HG03066 (cell line): ENCODE results near the gene ZNF726.
"Not testable (repeated sequence)": the region's sequence is repeated elsewhere in the genome, so short reads cannot be mapped to it uniquely, and the experiment has no call there.

ENCODE experiments used
- ATAC-seq: cut with Tn5 transposase; IDR thresholded peaks from one replicate; pipeline ENCODE4 v1.9.1; 2021; ENCODE audit warnings: low read depth; ENCODE audit not compliant: unreplicated experiment

Gene ZNF726

DNA sequence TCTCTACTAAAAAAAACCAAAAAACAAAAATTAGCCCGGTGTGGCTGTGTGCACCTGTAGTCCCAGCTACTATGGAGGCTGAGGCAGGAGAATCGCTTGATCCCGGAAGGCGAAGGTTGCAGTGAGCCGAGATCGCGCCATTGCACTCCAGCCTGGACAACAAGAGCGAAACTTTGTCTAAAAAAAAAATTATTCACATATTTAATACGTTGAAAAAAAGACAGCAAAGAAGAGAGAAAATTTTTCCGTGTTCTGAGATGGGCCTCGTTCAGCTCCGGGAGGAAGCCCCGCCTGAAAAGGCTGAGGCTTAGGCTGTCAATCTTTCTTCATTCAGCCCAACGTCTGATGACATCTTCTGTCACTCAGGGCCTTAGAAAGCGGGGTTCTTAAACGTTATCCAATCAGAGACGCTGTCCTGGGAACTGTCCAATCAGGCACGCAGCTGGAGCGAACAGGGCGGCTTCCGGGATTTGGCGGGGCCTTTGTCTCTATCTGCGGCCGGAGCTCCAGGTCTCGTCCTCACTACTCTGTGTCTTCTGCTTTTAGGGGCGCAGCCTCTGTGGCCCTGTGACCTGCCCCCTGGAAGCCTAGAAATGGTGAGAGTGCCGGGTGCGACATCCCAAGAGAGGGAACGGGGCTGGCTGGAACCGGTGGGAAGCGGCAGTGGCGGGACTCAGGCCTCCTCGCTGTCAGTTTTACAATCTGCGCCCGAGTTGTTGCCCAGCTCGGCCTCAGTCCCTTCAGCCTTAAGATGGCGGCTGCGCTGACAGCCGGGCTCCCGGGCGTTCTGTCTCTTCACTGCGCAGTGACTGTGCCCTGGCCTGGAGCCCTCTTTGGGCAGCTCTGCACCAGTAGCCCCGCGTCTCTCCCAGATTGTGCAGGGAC is at the start of gene ZNF726:
Gene ZNF726 (plus strand): TSS at position 485 of the 885 bp plus-strand sequence. CDS start 109 bp downstream, at position 594.
- peak; percentile 97 for ATAC-seq

DNA sequence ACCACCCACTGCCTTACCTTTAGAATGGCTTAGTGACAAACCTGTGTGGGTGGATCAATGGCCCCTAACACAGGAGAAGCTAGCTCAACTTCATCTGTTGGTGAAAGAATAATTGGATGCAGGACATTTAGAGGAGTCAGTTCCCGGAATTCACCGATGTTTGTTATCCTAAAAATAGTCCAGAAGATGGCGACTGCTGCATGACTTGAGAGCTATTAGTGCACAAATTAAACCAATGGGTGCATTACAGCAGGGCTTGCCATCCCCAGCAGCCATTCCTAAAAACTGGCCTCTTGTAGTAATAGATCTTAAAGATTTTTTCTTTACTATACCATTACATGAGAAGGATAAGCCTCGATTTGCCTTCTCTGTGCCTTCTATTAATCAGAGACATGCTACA is 46.8 kb upstream of the ZNF726 start:
- ATAC-seq: no peak

DNA sequence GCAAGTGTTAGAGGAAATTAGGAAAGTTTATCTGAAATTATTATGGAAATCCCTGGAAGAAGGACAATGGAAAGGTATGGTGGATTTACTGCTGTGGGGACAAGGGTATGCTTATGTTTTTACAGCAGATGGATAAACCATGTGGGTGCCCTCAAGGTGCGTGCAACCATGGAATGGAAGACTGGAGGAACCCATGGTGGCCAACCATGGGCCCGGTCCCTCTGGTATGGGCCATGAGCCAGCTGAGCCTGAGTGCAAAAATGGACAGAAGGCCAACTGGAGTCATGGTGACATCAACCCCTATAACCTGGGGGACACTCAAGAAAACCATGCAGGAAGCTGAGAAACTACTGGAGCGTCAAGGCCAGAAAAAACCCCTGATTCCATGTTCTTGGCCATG is 46.1 kb upstream of the ZNF726 start:
- no peak for ATAC-seq

DNA sequence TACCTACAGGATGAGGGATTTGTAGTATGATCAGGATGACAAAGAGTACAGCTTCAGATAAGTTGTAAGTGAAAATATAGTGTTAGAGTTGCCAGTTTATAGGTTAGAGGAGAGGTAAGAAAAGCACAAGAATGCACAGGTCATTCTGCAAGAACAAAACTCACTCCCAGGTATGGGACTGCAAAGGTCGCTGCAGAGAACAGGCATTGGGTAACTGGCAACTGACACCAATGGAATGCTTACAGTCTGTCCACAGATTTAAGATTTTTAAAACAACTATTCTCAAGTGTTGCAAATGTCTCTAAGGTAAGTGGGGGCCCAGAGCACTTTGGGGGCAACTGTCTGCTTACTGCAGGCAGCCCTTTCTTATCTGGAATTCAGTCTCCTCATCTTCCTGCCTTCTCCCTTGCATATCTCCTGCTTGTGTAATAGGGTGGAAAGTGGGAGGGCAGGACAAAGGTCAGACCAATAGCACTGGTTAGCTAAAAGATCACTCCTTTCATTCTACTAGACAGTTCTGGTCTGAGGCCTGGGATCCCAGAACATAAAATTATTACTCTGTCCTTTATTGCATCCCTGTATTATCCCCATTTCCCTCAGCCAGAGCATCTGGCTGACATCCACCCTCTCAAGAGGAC is 42.3 kb upstream of the ZNF726 start:
- no peak for ATAC-seq

DNA sequence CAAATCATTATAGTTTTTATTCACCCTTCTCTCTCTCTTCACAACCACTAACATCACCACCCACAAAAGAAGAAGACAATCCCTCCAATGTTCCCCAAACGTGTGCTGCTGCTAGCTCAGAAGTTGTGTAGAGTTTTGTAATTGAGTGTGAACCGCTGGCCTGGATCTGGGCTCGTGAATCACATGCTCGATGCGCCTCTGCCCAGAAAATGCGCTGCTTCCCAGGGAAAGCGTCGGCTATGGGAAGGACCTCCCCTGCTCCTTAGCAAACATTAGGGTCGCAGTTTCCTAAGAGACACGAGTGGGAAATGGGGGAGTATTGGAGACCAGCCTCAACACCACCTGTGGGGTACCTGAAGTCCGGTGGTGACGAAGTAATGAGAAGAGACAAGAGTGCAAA is 38.4 kb upstream of the ZNF726 start:
- no peak for ATAC-seq

DNA sequence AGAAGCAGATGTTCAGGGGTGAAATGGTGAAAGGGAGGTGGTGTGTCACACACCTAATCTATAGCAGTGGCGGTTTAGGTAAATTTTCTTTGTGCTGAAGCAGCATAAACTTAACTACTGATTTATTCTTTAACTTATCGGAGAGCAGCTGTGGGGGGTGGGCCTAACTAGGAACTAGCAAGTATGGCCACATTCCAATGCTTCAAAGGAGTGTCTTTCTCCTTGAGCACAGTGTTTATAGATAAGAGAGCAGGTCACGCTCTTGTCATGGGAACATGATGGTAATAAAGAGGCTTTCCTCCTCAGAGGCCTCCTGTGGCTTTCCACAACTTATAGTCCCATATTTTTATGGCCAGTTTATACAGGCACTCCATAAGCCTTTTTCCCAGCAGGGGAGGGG is 37.9 kb upstream of the ZNF726 start:
- ATAC-seq: not testable (repeated sequence)

DNA sequence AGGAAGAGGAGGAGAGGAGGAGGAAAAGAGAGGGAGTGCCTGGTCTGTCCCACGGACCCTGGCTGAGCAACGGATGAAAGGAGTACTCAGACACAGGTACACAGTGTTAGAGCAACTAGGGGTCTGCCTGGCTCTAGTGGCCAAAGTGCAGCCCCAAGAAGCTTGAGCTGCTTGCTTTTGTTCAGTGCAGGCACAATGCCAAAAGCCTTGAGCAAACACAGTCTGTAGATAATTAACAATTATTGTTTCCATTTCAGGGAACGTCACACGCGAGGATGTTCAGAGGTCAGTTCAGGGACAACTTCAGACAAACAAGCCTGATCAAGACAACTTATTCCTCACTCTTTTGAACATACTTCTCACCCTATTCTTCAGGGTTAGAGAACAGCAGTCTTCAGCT is 32.2 kb upstream of the ZNF726 start:
- no peak for ATAC-seq

DNA sequence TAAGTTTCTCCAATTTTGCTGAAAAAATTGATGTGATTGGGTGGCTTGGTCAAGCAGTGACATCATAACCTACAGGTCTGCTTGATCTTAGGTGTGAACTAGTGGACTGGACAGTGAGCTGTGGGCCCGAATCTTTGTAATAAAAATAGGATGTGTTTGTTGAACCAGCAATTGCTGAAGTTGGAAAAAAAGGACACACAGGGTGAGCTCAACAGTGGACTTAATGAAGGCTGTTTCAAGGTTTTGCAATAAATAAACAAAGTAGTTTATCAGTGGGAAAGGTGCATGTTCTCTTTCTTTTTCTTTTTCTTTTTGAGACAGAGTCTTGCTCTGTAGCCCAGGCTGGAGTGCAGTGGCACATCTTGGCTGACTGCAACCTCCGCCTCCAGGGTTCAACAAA is 30.3 kb upstream of the ZNF726 start:
- no peak for ATAC-seq

DNA sequence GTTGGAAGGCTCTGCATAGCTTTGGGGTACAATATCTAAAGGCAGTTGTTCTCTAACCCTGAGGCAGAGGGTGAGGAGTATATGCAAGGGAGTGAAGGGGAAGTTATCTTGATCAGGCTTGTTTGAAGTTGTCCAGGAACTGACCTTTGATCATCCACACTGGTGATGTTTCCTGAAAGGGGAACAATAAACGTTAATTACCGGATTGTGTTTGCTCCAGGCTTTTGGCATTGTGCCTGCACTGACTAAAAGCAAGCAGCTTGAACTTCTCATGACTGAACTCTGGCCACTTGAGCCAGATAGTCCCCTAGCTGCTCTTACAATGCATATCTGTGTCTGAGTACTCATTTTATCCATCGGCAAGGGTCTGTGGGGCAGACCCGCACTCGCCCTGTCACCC is 27.0 kb upstream of the ZNF726 start:
- ATAC-seq: no peak

DNA sequence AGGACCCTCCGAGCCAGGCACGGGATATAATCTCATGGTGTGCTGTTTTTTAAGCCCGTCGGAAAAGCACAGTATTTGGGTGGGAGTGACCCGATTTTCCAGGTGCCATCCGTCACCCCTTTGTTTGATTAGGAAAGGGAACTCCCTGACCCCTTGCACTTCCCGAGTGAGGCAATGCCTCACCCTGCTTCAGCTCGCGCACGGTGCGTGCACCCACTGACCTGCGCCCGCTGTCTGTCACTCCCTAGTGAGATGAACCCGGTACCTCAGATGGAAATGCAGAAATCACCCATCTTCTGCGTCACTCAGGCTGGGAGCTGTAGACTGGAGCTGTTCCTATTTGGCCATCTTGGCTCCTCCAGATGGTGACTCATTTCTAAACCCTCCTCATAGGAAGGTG is 18.6 kb upstream of the ZNF726 start:
- ATAC-seq: not testable (repeated sequence)

DNA sequence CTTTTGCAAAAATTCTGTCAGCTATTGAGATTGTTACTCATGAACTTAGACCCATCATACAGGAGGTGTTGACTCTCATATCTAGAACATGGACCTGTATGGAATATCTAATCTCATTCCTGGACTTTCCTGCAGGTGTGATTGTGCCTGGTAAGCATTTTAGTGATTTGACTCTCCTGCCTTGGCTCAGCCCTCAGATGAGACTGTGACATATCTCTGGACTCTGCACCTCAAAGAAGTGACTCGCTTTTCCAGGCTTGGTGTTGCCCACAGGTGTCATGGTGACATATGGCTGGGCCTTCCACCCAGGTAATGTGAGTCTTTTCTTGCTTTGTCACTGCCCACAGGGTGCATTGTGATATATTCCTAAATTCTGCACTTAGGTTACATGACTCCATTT is 17.8 kb upstream of the ZNF726 start:
- ATAC-seq: no peak

DNA sequence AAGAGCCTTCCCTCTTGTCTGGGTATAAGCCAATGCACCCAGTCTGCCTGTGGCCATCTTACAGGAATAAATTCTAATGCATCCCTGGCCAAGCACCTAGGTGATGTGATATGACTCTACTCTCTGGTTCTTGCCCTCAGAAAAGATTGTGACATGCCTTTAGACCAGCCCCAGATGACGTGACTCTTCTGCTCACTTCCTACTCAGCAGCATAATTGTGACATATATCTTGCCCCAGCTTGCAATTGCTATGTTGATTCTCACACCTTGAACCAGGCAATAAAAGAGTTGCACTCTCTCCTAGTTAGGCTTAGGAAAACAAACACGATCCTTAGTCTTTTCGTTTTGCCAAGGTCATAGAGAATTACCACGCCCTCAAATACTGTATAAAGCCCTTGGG is 13.3 kb upstream of the ZNF726 start:
- ATAC-seq: no peak

DNA sequence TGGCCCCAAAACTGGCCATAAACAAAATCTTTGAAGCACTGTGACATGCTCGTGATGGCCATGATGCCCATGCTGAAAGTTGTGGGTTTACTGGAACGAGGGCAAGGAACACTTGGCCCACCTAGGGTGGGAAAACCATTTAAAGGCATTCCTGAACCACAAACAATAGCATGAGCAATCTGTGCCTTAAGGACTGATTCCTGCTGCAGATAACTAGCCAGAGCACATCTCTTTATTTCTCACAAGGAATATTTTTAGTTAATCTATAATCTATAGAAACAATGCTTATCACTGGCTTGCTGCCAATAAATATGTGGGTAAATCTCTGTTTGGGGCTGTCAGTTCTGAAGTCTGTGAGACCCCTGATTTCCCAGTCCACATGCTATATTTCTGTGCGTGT is 10.3 kb upstream of the ZNF726 start:
- no peak for ATAC-seq

DNA sequence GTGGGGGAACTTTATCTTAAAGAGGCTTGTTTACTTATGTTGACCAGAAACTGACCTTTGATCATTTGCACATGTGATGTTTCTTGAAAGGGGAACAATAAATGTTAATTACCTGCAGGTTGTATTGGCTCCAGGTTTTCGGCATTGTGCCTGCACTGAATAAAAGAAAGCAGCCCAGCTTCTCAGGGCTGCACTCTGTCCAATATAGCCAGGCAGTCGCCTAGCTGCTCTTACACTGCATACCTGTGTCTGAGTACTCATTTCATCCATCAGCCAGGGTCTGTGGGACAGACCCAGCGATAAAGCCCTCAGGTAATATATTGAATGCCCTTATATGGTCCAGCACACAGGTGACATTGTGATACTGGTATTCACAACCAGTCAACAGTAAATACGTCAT is 8.9 kb upstream of the ZNF726 start:
- no peak for ATAC-seq

DNA sequence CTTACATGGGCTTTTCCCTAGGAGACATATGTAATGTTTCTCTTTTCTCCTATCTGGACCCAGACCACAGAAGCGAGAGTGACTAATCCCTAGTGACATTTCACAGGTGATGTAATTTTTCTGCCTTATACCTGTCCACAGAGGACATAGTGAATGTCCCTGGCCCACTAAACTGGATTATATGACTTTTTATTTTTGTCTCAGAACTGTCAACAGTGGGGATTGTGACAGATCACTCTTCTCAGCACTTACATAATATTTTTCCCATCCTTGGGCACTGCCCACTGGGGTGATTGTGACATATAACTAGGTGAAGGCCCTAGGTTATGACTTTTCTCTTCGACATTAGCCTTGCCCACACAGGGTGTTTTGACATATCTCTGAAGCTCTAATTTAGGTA is 7.9 kb upstream of the ZNF726 start:
- ATAC-seq: no peak

DNA sequence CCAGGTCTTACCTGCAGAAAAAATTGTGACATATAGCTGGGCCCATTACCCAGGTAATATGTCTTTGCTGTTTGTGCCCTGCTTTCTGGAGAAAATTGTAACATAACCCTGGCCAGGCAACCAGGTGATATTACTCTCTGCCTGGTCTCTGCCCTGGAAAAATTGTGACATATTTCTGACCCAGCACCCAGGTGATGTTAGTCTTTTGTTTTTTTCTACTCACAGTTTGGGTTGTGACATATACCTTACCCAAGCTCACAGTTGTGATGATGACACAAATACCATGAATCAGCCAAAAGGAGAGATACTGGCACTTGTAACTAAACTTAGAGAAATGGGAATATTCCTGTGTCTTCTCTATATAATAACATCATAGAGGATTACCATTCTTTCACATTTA is 6.5 kb upstream of the ZNF726 start:
- ATAC-seq: no peak

DNA sequence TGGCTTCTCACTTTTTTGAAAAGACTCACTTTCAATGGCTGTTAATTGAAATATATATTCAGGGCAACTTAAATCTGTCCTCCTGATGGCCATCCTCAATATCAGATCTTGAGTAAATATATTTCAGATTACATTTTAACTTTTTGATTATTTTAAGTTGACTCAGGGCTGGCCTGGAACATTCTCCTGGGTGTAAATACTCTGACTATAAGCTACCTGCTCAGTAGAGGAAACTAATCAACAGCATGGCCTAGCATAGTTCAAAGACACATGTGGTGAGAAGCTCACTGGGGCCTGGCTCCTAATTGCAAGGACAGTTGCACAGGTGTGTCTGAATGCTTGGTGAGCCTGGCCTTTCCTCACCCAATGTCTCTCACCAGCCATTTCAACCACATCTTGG is 5.5 kb upstream of the ZNF726 start:
- no peak for ATAC-seq

DNA sequence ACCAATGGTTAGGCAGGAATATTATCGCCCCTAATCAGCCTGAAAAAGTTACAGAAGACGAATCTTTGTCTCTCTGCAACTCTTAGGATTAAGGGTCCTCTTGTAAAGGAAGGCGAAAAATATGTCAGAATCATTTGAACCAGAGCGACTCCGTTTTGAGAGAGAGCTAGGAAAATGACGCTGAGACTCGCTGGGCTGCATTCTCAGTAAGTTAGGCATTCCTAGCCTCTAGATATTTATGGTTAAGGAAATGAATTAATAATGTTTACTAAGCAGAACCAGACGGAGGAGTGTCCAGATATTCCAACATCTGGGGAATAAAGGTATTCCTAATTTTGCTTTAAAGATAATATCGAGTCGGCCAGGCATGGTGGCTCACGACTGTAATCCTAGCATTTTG is 755 bp upstream of the ZNF726 start:
- ATAC-seq: no peak

DNA sequence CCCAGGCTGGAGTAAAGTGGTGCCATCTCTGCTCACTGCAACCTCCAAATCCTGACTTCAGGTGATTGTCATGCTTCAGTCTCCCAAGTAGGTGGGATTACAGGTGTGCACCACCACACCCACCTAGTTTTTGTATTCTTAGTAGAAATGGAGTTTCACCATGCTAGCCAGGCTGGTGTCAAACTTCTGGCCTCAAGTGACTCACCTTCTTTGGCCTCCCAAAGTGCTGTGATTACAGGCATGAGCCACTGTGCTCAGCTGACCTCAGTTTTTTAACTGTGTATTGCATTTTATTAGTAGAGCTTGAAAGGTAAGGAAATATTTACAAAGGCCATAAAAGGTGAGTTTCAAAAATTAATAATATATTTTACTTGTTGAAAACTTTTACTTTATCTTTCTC is 2.3 kb downstream of the ZNF726 start:
- ATAC-seq: no peak

DNA sequence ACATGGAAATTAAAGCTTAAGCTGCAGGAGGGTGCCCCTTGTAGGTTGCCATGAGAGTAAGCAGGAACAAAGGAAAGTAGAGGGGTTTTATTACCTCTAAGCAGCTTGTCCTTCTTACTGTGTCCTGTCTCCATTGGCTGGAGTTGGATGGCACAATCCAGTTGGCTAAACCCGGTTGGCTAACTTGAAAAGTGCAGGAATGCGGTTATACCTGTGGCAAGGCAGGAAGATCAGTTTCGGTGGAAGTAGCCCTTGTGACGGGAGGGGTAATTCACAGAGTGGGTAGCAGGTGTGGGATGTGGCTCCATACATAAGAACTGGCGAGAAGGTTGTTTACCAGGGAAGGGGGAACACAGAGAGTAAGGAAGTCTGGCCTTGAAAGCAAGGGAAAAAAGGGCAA is 3.2 kb downstream of the ZNF726 start:
- ATAC-seq: no peak

DNA sequence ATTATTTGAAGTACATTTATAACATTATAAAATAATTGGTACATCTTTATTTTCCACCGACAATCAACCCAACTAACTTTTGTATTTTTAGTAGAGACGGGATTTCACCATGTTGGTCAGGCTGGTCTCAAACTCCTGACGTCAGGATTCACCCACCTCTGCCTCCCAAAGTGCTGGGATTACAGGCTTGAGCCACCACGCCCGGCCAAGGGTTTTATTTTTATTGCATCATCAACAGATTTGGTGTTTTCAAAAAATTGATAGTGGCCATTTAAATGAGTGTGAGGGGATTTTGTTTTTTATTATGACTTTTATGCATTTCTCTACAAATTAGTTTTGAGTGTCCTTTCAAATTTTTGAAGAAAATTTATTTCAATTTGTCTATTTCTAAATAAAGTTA is 10.6 kb downstream of the ZNF726 start:
- ATAC-seq: no peak

DNA sequence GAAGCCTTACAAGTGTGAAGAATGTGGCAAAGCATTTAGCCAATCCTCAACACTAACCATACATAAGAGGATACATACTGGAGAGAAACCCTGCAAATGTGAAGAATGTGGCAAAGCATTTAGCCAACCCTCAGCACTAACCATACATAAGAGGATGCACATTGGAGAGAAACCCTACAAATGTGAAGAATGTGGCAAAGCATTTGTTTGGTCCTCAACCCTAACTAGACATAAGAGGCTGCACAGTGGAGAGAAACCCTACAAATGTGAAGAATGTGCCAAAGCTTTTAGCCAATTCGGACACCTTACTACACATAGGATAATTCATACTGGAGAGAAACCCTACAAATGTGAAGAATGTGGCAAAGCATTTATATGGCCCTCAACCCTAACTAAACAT is 18.2 kb downstream of the ZNF726 start:
- ATAC-seq: no peak
